GM13977 (cell line): Measurements from ENCODE around the gene PMM2.

Experiments used
- DNase-seq: peaks from one replicate; pipeline ENCODE4 v3.0.0; 2012; ENCODE audit warnings: low spot score
- in situ Hi-C: fragments of 300-500 bp; cut with MboI; formaldehyde crosslinking; loops from one replicate; pipeline ENCODE4 v1.12.0; 2022; ENCODE audit warnings: low sequenced_read_pairs, low pct_unique_long_range_greater_than_20kb, mixed read lengths, inconsistent platforms; ENCODE audit not compliant: unreplicated experiment
- TF ChIP-seq, protein P1 (sequence below): IDR thresholded peaks from 2 replicates; pipeline ENCODE4 v1.5.1; 2012; ENCODE audit warnings: mild to moderate bottlenecking, control low read depth; ENCODE audit not compliant: insufficient read depth; ENCODE audit errors: extremely low read depth, missing control alignments

The PMM2 gene

GRCh38 chr16:8887952-8888560 is 90.4 kb downstream of the PMM2 start:
- TF ChIP-seq, protein P1, sequence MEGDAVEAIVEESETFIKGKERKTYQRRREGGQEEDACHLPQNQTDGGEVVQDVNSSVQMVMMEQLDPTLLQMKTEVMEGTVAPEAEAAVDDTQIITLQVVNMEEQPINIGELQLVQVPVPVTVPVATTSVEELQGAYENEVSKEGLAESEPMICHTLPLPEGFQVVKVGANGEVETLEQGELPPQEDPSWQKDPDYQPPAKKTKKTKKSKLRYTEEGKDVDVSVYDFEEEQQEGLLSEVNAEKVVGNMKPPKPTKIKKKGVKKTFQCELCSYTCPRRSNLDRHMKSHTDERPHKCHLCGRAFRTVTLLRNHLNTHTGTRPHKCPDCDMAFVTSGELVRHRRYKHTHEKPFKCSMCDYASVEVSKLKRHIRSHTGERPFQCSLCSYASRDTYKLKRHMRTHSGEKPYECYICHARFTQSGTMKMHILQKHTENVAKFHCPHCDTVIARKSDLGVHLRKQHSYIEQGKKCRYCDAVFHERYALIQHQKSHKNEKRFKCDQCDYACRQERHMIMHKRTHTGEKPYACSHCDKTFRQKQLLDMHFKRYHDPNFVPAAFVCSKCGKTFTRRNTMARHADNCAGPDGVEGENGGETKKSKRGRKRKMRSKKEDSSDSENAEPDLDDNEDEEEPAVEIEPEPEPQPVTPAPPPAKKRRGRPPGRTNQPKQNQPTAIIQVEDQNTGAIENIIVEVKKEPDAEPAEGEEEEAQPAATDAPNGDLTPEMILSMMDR, result no peak
- in situ Hi-C loops, result no loop called here
- no peak for DNase-seq

GRCh38 chr16:8888951-8889892 is 91.6 kb downstream of the PMM2 start:
- in situ Hi-C loops, result no loop called here
- TF ChIP-seq, protein P1, result no peak
- no peak for DNase-seq

GRCh38 chr16:8889893-8890548 is 92.4 kb downstream of the PMM2 start:
- TF ChIP-seq, protein P1, result no peak
- in situ Hi-C loops, result no loop called here
- DNase-seq, result no peak

- in situ Hi-C loops, result no loop called here
These were observed 92.9 kb downstream of the PMM2 start for GRCh38 chr16:8890549-8890921.

GRCh38 chr16:8892101-8892575 is 94.5 kb downstream of the PMM2 start:
- in situ Hi-C loops, result no loop called here
- TF ChIP-seq, protein P1, result no peak
- DNase-seq, result no peak

More at GRCh38 chr16:8890549-8890921, 92.9 kb downstream of the PMM2 start:
- TF ChIP-seq, protein P1, result no peak
- no peak for DNase-seq

- DNase-seq, result no peak
- in situ Hi-C loops, result no loop called here
- TF ChIP-seq, protein P1, result no peak
These were observed 95.8 kb downstream of the PMM2 start for GRCh38 chr16:8893426-8893825.
